ENCODE data around the gene SLC17A7. TPM values are rescaled to one million over a fixed set of nuclear protein-coding genes. Genes with fewer than 3 reads are reported as not detected.

SLC17A7 gene
- total RNA-seq, 1 experiment from 2014 or later: 1.8 TPM

DNA sequence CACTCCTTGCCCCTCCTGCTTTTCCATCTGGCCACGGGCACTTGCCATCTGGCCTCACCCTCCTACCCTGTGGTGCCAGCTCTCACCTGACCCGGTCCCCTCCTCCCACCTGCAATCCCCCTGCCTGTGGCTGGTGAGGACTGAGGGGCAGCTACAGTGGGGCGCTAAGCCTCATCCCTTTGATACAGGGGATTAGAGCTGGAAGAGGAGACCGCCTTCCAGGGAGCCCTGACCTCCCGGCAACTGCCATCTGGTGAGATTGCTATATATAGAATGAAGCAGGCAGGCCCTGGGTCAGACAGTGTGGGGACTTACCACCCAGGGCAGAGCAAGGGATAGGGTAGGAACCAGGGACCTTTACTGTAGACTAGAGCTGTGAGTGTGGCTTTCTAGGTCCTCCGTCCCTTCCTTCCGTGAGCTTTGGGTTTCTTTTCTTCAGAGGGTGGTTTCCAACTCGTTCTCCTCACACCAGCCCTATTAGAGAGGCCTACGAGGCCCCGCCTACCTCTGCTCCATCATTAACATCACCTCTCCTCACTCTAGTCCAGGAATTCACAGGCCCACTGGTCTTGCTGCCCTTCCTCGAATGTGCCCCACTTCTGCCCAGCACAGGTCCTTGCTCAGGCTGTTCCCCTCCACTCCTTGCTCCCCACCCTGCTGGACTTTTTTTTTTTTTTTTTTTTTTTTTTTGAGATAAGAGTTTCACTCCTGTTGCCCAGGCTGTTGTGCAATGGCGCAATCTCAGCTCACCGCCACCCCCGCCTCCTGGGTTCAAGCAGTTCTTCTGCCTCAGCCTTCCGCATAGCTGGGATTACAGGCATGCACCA, 45.5 kb downstream of the SLC17A7 start:
- no peak overlapping the region for H3K4me2 ChIP-seq (ENCODE audit: low read length)
- H3K79me2 ChIP-seq (ENCODE audit: insufficient read depth, low read length): no peaks in the 10 kb centered on the region
- intact Hi-C loops (cut with micrococcal nuclease): no loop called here
- H3K4me3 ChIP-seq (replicated peaks in 1 of 2; ENCODE audit: low read depth in 1 of 2, low read length in 2 of 2): no peak overlapping the region
- ATAC-seq (no peak), DNase-seq (ENCODE audit: low read depth, low spot score) (no peak)
- CTCF ChIA-PET: no interaction called here
- H3K9me3 ChIP-seq (ENCODE audit: control insufficient read depth in 1 of 2, insufficient read depth in 1 of 2, low read depth in 1 of 2, low read length in 2 of 2): no peaks in the 10 kb centered on the region
- no peak overlapping the region for H3K27ac ChIP-seq (ENCODE audit: low read depth, low read length)
- H3K9me2 ChIP-seq (ENCODE audit: insufficient read depth): no peaks in the 10 kb centered on the region
- no peaks in the 10 kb centered on the region for H3K36me3 ChIP-seq (ENCODE audit: control insufficient read depth in 1 of 2, insufficient read depth in 2 of 2, low read length in 2 of 2)
- H3K9ac ChIP-seq (ENCODE audit: low read length): no peak overlapping the region
- H2AFZ ChIP-seq (ENCODE audit: low read depth, low read length, poor library complexity, severe bottlenecking): no peak overlapping the region
- POLR2A ChIA-PET: interaction anchor here (0.6 to 0.7 kb wide), 2 partner anchors 15 to 61 kb away, joined by 3 to 5 read pairs; no protein-coding TSS in a partner anchor
- H3K27me3 ChIP-seq (ENCODE audit: insufficient read depth, low read length): no peaks in the 10 kb centered on the region
- H4K20me1 ChIP-seq (ENCODE audit: insufficient read depth): no peaks in the 10 kb centered on the region
- TF ChIP-seq CBX3 (IDR thresholded peaks at IDR 0.05; ENCODE audit: low read depth) (no peak), JUND (IDR thresholded peaks at IDR 0.05) (no peak), ZBTB33 (IDR thresholded peaks at IDR 0.05; ENCODE audit: extremely low read depth, insufficient replicate concordance, low read length) (no peak), ZNF274 (IDR thresholded peaks at IDR 0.05; ENCODE audit: low read depth, low read length) (no peak), CEBPB (IDR thresholded peaks at IDR 0.05; ENCODE audit: low read depth) (no peak), FOSL1 (IDR thresholded peaks at IDR 0.05; ENCODE audit: low read depth) (no peak), POLR2A (IDR thresholded peaks at IDR 0.05; ENCODE audit: borderline replicate concordance, extremely low read depth, insufficient read depth, insufficient read length) (no peak)
- no TSS peak for BruUV-seq (replicated peaks)
- peaks cover 3 to 10% of the 10 kb centered on the region in 2 experiments; a peak in 3 of 4 replicates for H3K4me1 ChIP-seq (ENCODE audit: control insufficient read depth in 1 of 2, insufficient read depth in 2 of 2, low read length in 2 of 2)
- RAD21 ChIA-PET (ENCODE audit: low non-redundant PET in 1 of 2, low total read pairs in 2 of 2, uncharacterized antibody in 2 of 2, unreplicated experiment in 2 of 2): interaction anchor here (0.7 to 1.0 kb wide), 2 partner anchors 73 to 80 kb away, joined by 3 to 4 read pairs; no protein-coding TSS in a partner anchor
